ENCODE data around the gene ZCCHC3.

GRCh38 chr20:252801-253200, 44.6 kb upstream of the ZCCHC3 start:
- no peak for TF ChIP-seq NFRKB (IDR thresholded peaks at IDR 0.05)
- TF ChIP-seq ZNF384 (IDR thresholded peaks at IDR 0.05), result no peak
- TF ChIP-seq ELF4 (IDR thresholded peaks at IDR 0.05), result no peak
- TF ChIP-seq SP1 (IDR thresholded peaks at IDR 0.05), result no peak
- no peak for TF ChIP-seq FOXA1 (IDR thresholded peaks at IDR 0.05)
- TF ChIP-seq CTBP1 (IDR thresholded peaks at IDR 0.05; ENCODE audit: borderline replicate concordance), result no peak
- no peak for TF ChIP-seq HDGF (IDR thresholded peaks at IDR 0.05; ENCODE audit: borderline replicate concordance)
- no peak for TF ChIP-seq FOXK2 (IDR thresholded peaks at IDR 0.05)
- TF ChIP-seq TARDBP (IDR thresholded peaks at IDR 0.05), result no peak
- TF ChIP-seq FOXM1 (IDR thresholded peaks at IDR 0.05; ENCODE audit: borderline replicate concordance), result no peak
- no peak for TF ChIP-seq BHLHE40 (IDR thresholded peaks at IDR 0.05; ENCODE audit: borderline replicate concordance)
- TF ChIP-seq SUZ12 (IDR thresholded peaks at IDR 0.05), result no peak
- TF ChIP-seq LEF1 (IDR thresholded peaks at IDR 0.05; ENCODE audit: borderline replicate concordance), result no peak
- TF ChIP-seq L3MBTL2 (conservative IDR thresholded peaks at IDR 0.05), result no peak

All from HEK293T (cell line).